Astrocyte (in vitro differentiated cells and primary cell): ENCODE data around the gene UTP4.

Experiments used
- CTCF ChIP-seq: IDR thresholded peaks from 2 replicates; pipeline ENCODE4 v1.5.1; 2011; ENCODE audit warnings: low read depth, mild to moderate bottlenecking, inconsistent platforms, low read length, moderate library complexity; ENCODE audit not compliant: insufficient read depth
- EZH2 ChIP-seq: IDR thresholded peaks from 2 replicates; pipeline ENCODE4 v1.6.1; 2012; ENCODE audit warnings: mild to moderate bottlenecking, low read length, inconsistent platforms; ENCODE audit not compliant: insufficient read depth

- TF ChIP-seq CTCF (no peak), EZH2 (no peak)
These were observed 32.3 kb upstream of the UTP4 start for GRCh38 chr16:69100071-69100691.
